Activated CD4-positive, alpha-beta T cell treated with anti-CD3 and anti-CD28 coated beads, Interleukin-2, amount 10 ng/mL, durations not matched to agents 24 days and 14 days (primary cell): ENCODE results near the gene EFS. TPM values are rescaled to one million over a fixed set of nuclear protein-coding genes. Genes with fewer than 3 reads are reported as not detected.
A peak's percentile ranks its signal among the peaks of the same experiment; 100 is the strongest.

Source experiments
- DNase-seq: peaks from one replicate; pipeline ENCODE4 v3.0.0; 2022
- H3K27ac Mint-ChIP-seq: one replicate; pipeline ENCODE4 v1.8.0; 2022; ENCODE audit warnings: mild to moderate bottlenecking, mixed read lengths
- H3K27me3 Mint-ChIP-seq: one replicate; pipeline ENCODE4 v1.8.0; 2022; ENCODE audit warnings: mixed read lengths
- H3K36me3 Mint-ChIP-seq: one replicate; pipeline ENCODE4 v1.8.0; 2022; ENCODE audit warnings: low read depth, mild to moderate bottlenecking, mixed read lengths
- H3K4me1 Mint-ChIP-seq: one replicate; pipeline ENCODE4 v1.8.0; 2021; ENCODE audit warnings: mixed read lengths
- H3K4me3 Mint-ChIP-seq: one replicate; pipeline ENCODE4 v1.8.0; 2022; ENCODE audit warnings: mild to moderate bottlenecking, moderate library complexity, mixed read lengths
- H3K9me3 Mint-ChIP-seq: one replicate; pipeline ENCODE4 v1.8.0; 2021; ENCODE audit warnings: mixed read lengths
- intact Hi-C: fragments of 100-400 bp; cut with micrococcal nuclease; formaldehyde crosslinking; loops from one replicate; pipeline ENCODE4 v1.15.1; 2023
- total RNA-seq: library from RNA; stranded (reverse); gene quantifications from 2 replicates; pipeline ENCODE4 v1.2.3, GENCODE V29; 2022

EFS gene
- total RNA-seq, 1 donor from 2014 or later, result not detected

DNA sequence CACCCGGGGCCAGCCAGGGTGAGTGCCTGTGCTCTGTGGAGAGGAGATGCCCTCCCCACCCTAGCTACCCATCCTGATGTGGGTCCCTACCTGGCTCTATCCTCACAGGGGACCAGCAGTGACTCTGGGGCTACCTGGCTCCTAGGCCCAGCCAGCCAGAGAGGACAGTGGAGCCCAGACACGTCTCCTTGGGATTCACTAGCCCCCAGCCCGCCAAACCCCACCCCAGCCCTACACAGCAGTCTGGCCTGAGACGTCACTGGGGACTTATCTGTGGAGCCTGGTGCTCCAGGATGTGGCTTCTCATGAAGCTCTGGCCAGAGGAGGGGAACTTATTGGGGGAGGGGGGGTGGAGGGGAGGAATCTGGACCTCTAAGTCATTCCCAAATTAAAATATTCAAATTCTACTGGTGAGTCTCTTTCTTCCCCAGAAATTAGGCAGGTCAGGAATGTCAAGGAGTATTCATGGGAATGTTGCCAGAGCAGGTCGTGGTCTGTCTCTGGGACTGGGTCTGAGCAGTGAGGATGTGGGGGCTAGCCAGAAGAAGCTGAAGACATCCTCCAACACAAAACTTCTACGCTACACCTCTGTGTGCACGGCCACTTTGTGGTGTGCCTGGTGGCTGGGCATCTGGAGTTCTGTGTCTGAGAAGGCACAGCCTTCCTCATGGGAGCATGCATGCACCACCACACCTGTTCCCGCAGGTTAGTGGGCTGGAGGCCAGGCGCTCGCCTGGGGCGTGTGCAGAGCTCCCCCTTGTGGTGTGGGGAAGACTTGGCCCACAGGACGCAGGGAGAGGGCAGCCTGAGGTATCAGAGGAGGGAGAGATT lies 14.6 kb upstream of the EFS start:
- peak; percentile 90 for DNase-seq
- Mint-ChIP-seq H3K4me1 (no peaks in the 10 kb centered on the region), H3K27me3 (peaks cover 10% of the 10 kb centered on the region), H3K27ac (no peak overlapping the region), H3K4me3 (no peak overlapping the region), H3K9me3 (no peaks in the 10 kb centered on the region), H3K36me3 (no peaks in the 10 kb centered on the region)
- intact Hi-C loops, result loop anchor here (1.0 to 2.0 kb wide), 3 partner anchors 51 to 259 kb away; no protein-coding TSS in a partner anchor

- peaks cover 10% of the 10 kb centered on the region for H3K27me3 Mint-ChIP-seq
- intact Hi-C loops, result no loop called here
- no peaks in the 10 kb centered on the region for H3K9me3 Mint-ChIP-seq
- no peaks in the 10 kb centered on the region for H3K4me1 Mint-ChIP-seq
- no peak for DNase-seq
- H3K27ac Mint-ChIP-seq, result no peak overlapping the region
- no peak overlapping the region for H3K4me3 Mint-ChIP-seq
- H3K36me3 Mint-ChIP-seq, result no peaks in the 10 kb centered on the region
Observed at GRCh38 chr14:23378612-23379220, 13.7 kb upstream of the EFS start.

DNA sequence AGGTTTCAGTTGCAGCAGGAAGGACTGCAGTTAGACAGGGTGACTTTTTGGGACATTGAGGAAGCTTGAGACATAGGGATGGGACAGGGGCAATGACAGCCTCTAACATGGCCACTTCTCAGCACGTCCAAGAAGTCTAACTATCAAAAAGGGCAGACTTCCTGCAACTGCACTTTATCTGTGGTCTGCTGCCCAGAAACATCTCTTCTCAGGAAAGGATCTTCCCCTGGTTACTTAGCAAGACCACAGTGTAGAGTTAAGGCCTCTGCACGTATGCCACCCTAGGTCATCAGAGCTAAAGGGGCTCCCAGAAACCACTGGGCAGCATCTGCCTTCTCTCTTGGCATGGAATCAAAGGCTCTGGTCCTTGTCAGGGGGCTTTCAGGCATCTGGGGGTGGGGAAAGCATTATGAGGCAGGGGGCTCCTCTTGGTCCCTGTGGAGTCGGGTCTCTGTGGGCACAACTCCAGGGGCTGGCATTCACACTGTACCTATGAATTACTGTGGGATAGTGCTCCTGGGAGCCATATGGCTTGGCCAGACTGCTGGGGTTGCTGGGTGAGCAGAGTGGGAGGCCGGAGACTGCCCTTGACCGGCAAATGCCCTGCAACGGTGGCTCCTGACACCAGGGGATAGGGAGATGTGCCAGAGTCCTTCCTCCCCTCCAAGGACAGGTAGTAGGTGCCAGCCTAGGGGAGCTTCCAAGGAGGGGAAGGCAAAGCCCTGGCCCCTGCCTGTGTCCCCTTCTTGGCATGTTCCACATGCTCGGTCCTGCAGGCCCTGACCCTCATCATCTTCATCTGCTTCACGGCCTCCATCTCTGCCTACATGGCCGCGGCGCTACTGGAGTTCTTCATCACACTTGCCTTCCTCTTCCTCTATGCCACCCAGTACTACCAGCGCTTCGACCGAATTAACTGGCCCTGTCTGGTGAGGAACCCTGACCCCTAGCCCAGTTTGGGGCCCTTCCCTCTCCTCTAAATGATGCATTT lies 12.9 kb upstream of the EFS start:
- intact Hi-C loops, result no loop called here
- no peak for DNase-seq
- Mint-ChIP-seq H3K4me3 (no peak overlapping the region), H3K36me3 (no peaks in the 10 kb centered on the region), H3K9me3 (no peaks in the 10 kb centered on the region), H3K4me1 (no peaks in the 10 kb centered on the region), H3K27me3 (peaks cover 9% of the 10 kb centered on the region), H3K27ac (no peak overlapping the region)

GRCh38 chr14:23377198-23377550 lies 12.2 kb upstream of the EFS start:
- Mint-ChIP-seq H3K27ac (no peak overlapping the region), H3K36me3 (no peaks in the 10 kb centered on the region), H3K9me3 (no peaks in the 10 kb centered on the region), H3K4me1 (no peaks in the 10 kb centered on the region), H3K27me3 (peaks cover 9% of the 10 kb centered on the region), H3K4me3 (no peak overlapping the region)
- intact Hi-C loops, result no loop called here
- DNase-seq, result no peak

DNA sequence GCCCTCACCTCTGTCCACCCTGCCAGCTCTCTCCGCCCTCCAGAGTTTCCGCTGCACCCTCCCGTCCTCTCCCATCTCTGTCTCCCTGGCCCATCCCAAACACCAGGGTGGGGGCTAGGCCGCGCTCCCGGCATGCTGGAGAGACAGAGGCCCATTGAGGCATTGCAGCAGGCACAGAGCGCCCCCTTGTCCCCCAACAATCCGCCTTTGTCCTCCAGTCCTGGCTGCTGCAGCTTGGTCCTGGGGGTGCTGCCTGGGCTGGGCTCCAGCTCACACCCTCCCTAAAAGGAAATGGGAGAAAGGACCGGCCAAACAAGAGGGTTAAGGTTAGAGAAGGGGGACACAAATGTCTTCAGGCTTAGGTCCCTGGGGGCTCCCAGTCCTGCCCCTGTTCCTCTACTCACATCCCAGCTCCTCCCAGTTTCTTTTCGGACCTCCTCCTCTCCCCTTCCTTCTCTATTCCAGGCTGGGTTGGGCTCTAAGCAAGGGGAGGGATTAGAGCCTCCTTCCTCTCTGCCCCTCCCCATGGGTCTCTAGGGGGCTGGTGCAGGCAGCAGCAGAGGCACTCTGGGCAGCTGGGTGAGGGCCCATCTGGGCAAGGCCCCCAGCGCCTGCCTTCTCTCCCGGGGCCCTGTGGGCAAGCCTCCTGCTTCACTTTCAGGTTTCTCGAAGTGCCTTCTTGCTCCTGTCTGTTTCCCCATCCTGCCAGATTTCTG lies 11.7 kb upstream of the EFS start, which contains the start of gene CMTM5:
CMTM5 (plus strand) TSS at position 565 of the 716 bp plus-strand sequence. CDS start 206 bp downstream, outside the sequence.
- DNase-seq, result no peak
- no peaks in the 10 kb centered on the region for H3K9me3 Mint-ChIP-seq
- intact Hi-C loops, result no loop called here
- H3K27ac Mint-ChIP-seq, result no peak within 1 kb of the TSS
- no peak within 1 kb of the TSS for H3K4me3 Mint-ChIP-seq
- H3K36me3 Mint-ChIP-seq, result no peaks in the 10 kb centered on the region
- no peaks in the 10 kb centered on the region for H3K4me1 Mint-ChIP-seq
- peaks cover 6% of the 10 kb centered on the region for H3K27me3 Mint-ChIP-seq

DNA sequence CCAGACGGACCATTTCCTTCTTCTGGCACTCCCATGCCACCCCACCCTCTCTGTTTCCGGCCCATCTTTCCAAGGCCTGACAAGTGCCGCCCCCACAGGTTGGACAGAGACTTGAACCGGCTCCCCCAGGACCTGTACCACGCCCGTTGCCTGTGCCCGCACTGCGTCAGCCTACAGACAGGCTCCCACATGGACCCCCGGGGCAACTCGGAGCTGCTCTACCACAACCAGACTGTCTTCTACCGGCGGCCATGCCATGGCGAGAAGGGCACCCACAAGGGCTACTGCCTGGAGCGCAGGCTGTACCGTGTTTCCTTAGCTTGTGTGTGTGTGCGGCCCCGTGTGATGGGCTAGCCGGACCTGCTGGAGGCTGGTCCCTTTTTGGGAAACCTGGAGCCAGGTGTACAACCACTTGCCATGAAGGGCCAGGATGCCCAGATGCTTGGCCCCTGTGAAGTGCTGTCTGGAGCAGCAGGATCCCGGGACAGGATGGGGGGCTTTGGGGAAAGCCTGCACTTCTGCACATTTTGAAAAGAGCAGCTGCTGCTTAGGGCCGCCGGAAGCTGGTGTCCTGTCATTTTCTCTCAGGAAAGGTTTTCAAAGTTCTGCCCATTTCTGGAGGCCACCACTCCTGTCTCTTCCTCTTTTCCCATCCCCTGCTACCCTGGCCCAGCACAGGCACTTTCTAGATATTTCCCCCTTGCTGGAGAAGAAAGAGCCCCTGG lies 10.7 kb upstream of the EFS start:
- no peak for DNase-seq
- Mint-ChIP-seq H3K9me3 (no peaks in the 10 kb centered on the region), H3K36me3 (no peaks in the 10 kb centered on the region), H3K4me1 (no peaks in the 10 kb centered on the region), H3K27ac (no peak overlapping the region), H3K4me3 (no peak overlapping the region), H3K27me3 (peaks cover 4% of the 10 kb centered on the region)
- intact Hi-C loops, result no loop called here

- no peak overlapping the region for H3K4me3 Mint-ChIP-seq
- no peaks in the 10 kb centered on the region for H3K36me3 Mint-ChIP-seq
- no peaks in the 10 kb centered on the region for H3K4me1 Mint-ChIP-seq
- H3K9me3 Mint-ChIP-seq, result no peaks in the 10 kb centered on the region
- peaks cover 11% of the 10 kb centered on the region for H3K27me3 Mint-ChIP-seq
- no peak for DNase-seq
- intact Hi-C loops, result no loop called here
- H3K27ac Mint-ChIP-seq, result no peak overlapping the region
Observed at GRCh38 chr14:23373041-23373440, 8.1 kb upstream of the EFS start.

- DNase-seq, result no peak
- Mint-ChIP-seq H3K27me3 (peaks cover 16% of the 10 kb centered on the region), H3K4me1 (no peaks in the 10 kb centered on the region), H3K4me3 (no peak within 1 kb of the TSS), H3K9me3 (no peaks in the 10 kb centered on the region), H3K27ac (no peak within 1 kb of the TSS), H3K36me3 (no peaks in the 10 kb centered on the region)
- intact Hi-C loops, result no loop called here
Observed at GRCh38 chr14:23372509-23372908, 7.5 kb upstream of the EFS start, which contains the start of gene IL25. Gene IL25 (plus strand): TSS chr14:23372809.

GRCh38 chr14:23371865-23372264 lies 6.9 kb upstream of the EFS start:
- intact Hi-C loops, result no loop called here
- Mint-ChIP-seq H3K27ac (no peak overlapping the region), H3K9me3 (no peaks in the 10 kb centered on the region), H3K4me1 (no peaks in the 10 kb centered on the region), H3K27me3 (peaks cover 22% of the 10 kb centered on the region), H3K4me3 (no peak overlapping the region), H3K36me3 (no peaks in the 10 kb centered on the region)
- DNase-seq, result no peak

- no peak overlapping the region for H3K4me3 Mint-ChIP-seq
- H3K27me3 Mint-ChIP-seq, result peaks cover 27% of the 10 kb centered on the region
- H3K27ac Mint-ChIP-seq, result no peak overlapping the region
- no peak for DNase-seq
- no peaks in the 10 kb centered on the region for H3K4me1 Mint-ChIP-seq
- no peaks in the 10 kb centered on the region for H3K9me3 Mint-ChIP-seq
- H3K36me3 Mint-ChIP-seq, result no peaks in the 10 kb centered on the region
- intact Hi-C loops, result no loop called here
Observed at GRCh38 chr14:23370221-23370620, 5.2 kb upstream of the EFS start.

DNA sequence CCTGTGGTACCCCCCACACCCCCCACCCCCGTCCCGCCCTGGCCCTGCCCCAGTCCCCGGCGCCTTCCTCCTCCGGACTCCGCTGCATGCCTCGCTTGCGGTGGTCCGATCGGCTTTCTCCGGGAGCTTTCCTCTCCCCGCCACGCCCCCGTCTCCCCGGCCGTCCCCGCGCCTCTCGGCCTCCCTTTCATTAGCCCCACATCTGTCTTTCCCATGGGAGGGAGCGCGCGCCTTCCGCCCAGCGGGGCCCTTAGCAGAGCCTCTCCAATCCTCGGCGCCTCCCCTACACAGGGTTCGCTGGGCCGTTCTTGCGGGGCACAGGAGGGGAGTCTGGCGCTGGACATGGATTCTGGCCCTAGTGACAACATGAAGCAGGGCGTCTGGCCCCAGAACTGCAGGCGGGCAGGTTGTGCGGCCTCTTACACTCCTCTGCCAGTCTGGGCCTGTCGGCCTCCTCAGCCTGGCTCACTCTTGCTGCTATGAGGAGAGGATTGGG lies 1.5 kb upstream of the EFS start:
- H3K4me3 Mint-ChIP-seq, result no peak overlapping the region

DNA sequence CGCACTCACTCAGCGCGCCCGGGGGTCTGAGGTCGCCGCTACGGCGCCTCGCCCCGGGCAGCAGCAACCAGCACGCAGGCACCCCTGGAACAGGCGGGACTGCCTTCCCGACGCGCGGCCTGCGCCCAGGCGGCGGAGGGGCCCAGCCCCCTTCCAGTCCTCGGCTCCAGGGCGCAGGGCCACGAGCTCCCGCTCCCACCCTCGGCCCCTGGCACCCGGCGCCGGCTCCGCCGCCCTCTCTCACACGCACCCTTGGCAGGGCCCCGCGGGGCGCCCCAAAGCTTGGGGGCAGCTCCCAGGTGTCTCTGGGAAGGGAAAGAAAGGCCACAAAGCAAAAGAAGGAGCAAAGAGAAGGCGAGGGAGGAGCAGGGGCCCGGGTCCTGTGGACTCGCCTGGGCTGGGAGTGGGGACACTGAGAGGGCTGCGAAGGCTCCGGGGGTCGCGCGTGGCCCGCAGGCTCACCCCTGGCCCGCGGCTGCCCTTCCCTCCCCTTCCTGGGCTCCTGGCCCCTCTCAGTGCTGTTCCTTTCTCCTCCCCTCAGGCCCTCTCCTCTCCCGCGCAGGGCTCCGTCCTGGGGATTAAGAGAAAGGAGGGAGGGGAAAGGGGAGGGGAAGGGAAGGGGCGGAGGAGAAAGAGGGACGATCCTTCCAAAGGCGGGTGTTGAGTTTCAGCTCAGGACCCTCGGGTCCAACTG lies 907 bp upstream of the EFS start:
- Mint-ChIP-seq H3K4me3 (no peak overlapping the region), H3K27ac (no peak overlapping the region), H3K4me1 (no peaks in the 10 kb centered on the region), H3K36me3 (no peaks in the 10 kb centered on the region), H3K9me3 (no peaks in the 10 kb centered on the region), H3K27me3 (peaks cover 48% of the 10 kb centered on the region)
- DNase-seq, result no peak
- intact Hi-C loops, result no loop called here

More for the DNA sequence above, 1.5 kb upstream of the EFS start:
- no peaks in the 10 kb centered on the region for H3K9me3 Mint-ChIP-seq
- intact Hi-C loops, result no loop called here
- H3K36me3 Mint-ChIP-seq, result no peaks in the 10 kb centered on the region
- peaks cover 46% of the 10 kb centered on the region for H3K27me3 Mint-ChIP-seq
- no peak overlapping the region for H3K27ac Mint-ChIP-seq
- DNase-seq, result no peak
- H3K4me1 Mint-ChIP-seq, result no peaks in the 10 kb centered on the region
